Panc1 (cell line): Measurements from ENCODE around the gene NEK7. TPM values are rescaled to one million over a fixed set of nuclear protein-coding genes. Genes with fewer than 3 reads are reported as not detected.

ENCODE experiments used
- ATAC-seq: fragments of 200-7000 bp; cut with Tn5 transposase; 2 replicates; pipeline ENCODE4 v1.9.1; 2020; ENCODE audit warnings: mild to moderate bottlenecking, moderate library complexity
- BruUV-seq: library from RNA; stranded (reverse); fragments of 400-500 nt; replicated peaks from 2 replicates; lab custom pipeline; 2021; lab: Mats Ljungman, UMichigan
- CTCF ChIA-PET: fragments of 300-600 bp; sonication (Branson Sonifier 250); formaldehyde crosslinking; loops from one replicate; lab custom pipeline; 2022; ENCODE audit warnings: antibody characterized with exemption; lab: Charles Lee
- POLR2A ChIA-PET: fragments of 300-600 bp; sonication (Branson Sonifier 250); formaldehyde crosslinking; loops from one replicate; lab custom pipeline; 2022; ENCODE audit warnings: antibody characterized with exemption; lab: Charles Lee
- DNase-seq: peaks from one replicate; pipeline ENCODE4 v3.0.0-alpha.2; 2010; ENCODE audit warnings: low read depth, low spot score
- H3K27ac ChIP-seq: 2 replicates; pipeline ENCODE4 v1.5.1; 2011; ENCODE audit warnings: mild to moderate bottlenecking, low read length, inconsistent platforms
- H3K27me3 ChIP-seq: fragments of 200-500 bp; sonication (Bioruptor generic); 2 replicates; pipeline ENCODE4 v1.6.0; 2014; ENCODE audit warnings: low read length, inconsistent platforms; ENCODE audit not compliant: control insufficient read depth, insufficient read depth
- H3K36me3 ChIP-seq: fragments of 200-500 bp; sonication (Bioruptor generic); 2 replicates; pipeline ENCODE4 v1.5.1; 2014; ENCODE audit warnings: inconsistent platforms, mild to moderate bottlenecking, low read length, moderate library complexity; ENCODE audit not compliant: control insufficient read depth, insufficient read depth
- H3K4me1 ChIP-seq: 2 replicates; pipeline ENCODE4 v1.5.1; 2011; ENCODE audit warnings: inconsistent platforms, mild to moderate bottlenecking, low read length, moderate library complexity; ENCODE audit not compliant: control insufficient read depth, insufficient read depth
- H3K4me3 ChIP-seq, 2 experiments: 2 replicates each; pipeline ENCODE4 v1.5.1; 2011 to 2012; ENCODE audit warnings: low read depth in 2 of 2, low read length in 2 of 2, mild to moderate bottlenecking in 2 of 2, inconsistent platforms in 1 of 2, moderate library complexity in 1 of 2
- H3K9me3 ChIP-seq: fragments of 200-500 bp; sonication (Bioruptor generic); 2 replicates; pipeline ENCODE4 v1.5.1; 2014; ENCODE audit warnings: low read depth, mild to moderate bottlenecking, inconsistent platforms, low read length, moderate library complexity; ENCODE audit not compliant: control insufficient read depth, insufficient read depth
- POLR2AphosphoS5 ChIP-seq: IDR thresholded peaks from 2 replicates; pipeline ENCODE4 v1.6.1; 2012; ENCODE audit warnings: mild to moderate bottlenecking, low read depth, low read length, moderate library complexity
- SIN3A ChIP-seq: IDR thresholded peaks from 2 replicates; pipeline ENCODE4 v1.6.1; 2012; ENCODE audit warnings: low read depth, mild to moderate bottlenecking, low read length, moderate library complexity, borderline replicate concordance; ENCODE audit not compliant: insufficient read depth
- TCF7L2 ChIP-seq: IDR thresholded peaks from 2 replicates; pipeline ENCODE4 v1.6.1; 2011; ENCODE audit warnings: mild to moderate bottlenecking, low read depth, low read length, inconsistent platforms
- in situ Hi-C: cut with HindIII; loops from 2 replicates; pipeline ENCODE4 v1.10.0; 2016; ENCODE audit warnings: low sequenced_read_pairs, low pct_unique_long_range_greater_than_20kb
- intact Hi-C: fragments of 100-400 bp; cut with micrococcal nuclease; formaldehyde crosslinking; loops from one replicate; pipeline ENCODE4 v1.10.0; 2022; ENCODE audit not compliant: unreplicated experiment
- total RNA-seq: library from RNA; stranded (reverse); gene quantifications from one replicate; pipeline ENCODE4 v1.2.1, GENCODE V29; 2021; ENCODE audit not compliant: unreplicated experiment
- TF ChIP-seq, protein P1 (sequence below): fragments of 450-650 bp; IDR thresholded peaks from 2 replicates; pipeline ENCODE4 v1.5.1; 2017; ENCODE audit warnings: mild to moderate bottlenecking
- TF ChIP-seq, protein P2 (sequence below), 2 experiments: IDR thresholded peaks; 2 replicates each; pipeline ENCODE4 v1.6.1; 2011 to 2012; ENCODE audit warnings: low read depth in 2 of 2, control low read depth in 1 of 2, low read length in 1 of 2, mild to moderate bottlenecking in 1 of 2, moderate library complexity in 1 of 2; ENCODE audit not compliant: insufficient read depth in 1 of 2

The NEK7 gene
- total RNA-seq, 1 experiment from 2014 or later: 53.0 TPM

DNA sequence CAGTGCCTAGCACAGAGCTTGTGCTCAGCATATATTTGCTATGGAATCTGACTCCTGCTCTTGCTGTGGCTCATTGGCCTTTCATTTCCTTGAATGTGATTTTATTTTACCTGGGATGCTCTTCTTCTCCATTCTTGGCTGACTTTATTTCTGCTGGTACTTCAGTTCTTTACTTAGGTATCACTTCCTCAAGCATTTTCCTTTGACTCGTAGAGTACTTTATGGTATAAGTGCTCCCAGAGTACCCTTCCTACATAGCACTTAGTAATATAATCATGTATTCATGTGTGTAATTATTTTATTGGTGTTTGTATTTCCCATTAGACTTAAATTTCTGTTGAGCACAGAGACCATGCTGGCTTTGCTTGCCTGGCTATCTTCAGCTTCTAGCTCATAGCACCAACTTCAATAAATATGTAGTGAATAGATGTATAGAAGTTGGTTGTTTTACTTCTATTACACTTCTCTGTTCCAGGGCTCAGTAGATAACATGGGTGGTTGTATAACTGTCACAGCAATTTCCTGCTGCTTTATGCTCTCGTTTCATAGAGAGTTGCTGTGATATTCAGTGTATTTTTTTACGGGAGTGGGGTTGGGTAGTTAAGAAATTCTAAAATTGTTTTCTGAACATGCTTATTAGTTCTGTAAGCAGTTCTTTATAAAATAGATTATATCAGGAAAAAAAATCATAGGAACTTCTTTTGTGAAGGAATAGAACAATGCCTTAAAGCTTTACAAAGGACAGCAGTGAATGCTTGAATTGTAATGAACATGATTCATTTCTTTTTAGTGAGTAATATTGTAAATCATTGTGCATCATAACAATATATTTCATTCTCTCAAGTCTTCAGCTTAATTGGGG, 112.2 kb downstream of the NEK7 start:
- intact Hi-C loops: no loop called here
- no peaks in the 10 kb centered on the region for H3K27me3 ChIP-seq
- BruUV-seq: no TSS peak
- H3K4me1 ChIP-seq: no peaks in the 10 kb centered on the region
- no peaks in the 10 kb centered on the region for H3K36me3 ChIP-seq
- ChIA-PET CTCF (no interaction called here), POLR2A (no interaction called here)
- no peak overlapping the region for H3K4me3 ChIP-seq
- H3K9me3 ChIP-seq: no peaks in the 10 kb centered on the region
- ATAC-seq: no peak
- in situ Hi-C loops: no loop called here
- no peak for DNase-seq
- TF ChIP-seq TCF7L2: no peak
- no peak for TF ChIP-seq POLR2AphosphoS5
- no peak for TF ChIP-seq SIN3A
- TF ChIP-seq, protein P1, sequence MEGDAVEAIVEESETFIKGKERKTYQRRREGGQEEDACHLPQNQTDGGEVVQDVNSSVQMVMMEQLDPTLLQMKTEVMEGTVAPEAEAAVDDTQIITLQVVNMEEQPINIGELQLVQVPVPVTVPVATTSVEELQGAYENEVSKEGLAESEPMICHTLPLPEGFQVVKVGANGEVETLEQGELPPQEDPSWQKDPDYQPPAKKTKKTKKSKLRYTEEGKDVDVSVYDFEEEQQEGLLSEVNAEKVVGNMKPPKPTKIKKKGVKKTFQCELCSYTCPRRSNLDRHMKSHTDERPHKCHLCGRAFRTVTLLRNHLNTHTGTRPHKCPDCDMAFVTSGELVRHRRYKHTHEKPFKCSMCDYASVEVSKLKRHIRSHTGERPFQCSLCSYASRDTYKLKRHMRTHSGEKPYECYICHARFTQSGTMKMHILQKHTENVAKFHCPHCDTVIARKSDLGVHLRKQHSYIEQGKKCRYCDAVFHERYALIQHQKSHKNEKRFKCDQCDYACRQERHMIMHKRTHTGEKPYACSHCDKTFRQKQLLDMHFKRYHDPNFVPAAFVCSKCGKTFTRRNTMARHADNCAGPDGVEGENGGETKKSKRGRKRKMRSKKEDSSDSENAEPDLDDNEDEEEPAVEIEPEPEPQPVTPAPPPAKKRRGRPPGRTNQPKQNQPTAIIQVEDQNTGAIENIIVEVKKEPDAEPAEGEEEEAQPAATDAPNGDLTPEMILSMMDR: no peak
- TF ChIP-seq, protein P2, sequence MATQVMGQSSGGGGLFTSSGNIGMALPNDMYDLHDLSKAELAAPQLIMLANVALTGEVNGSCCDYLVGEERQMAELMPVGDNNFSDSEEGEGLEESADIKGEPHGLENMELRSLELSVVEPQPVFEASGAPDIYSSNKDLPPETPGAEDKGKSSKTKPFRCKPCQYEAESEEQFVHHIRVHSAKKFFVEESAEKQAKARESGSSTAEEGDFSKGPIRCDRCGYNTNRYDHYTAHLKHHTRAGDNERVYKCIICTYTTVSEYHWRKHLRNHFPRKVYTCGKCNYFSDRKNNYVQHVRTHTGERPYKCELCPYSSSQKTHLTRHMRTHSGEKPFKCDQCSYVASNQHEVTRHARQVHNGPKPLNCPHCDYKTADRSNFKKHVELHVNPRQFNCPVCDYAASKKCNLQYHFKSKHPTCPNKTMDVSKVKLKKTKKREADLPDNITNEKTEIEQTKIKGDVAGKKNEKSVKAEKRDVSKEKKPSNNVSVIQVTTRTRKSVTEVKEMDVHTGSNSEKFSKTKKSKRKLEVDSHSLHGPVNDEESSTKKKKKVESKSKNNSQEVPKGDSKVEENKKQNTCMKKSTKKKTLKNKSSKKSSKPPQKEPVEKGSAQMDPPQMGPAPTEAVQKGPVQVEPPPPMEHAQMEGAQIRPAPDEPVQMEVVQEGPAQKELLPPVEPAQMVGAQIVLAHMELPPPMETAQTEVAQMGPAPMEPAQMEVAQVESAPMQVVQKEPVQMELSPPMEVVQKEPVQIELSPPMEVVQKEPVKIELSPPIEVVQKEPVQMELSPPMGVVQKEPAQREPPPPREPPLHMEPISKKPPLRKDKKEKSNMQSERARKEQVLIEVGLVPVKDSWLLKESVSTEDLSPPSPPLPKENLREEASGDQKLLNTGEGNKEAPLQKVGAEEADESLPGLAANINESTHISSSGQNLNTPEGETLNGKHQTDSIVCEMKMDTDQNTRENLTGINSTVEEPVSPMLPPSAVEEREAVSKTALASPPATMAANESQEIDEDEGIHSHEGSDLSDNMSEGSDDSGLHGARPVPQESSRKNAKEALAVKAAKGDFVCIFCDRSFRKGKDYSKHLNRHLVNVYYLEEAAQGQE (IDR thresholded peaks at IDR 0.05; ENCODE audit: insufficient read depth in 1 of 2, low read depth in 2 of 2, low read length in 1 of 2): no peak
- H3K27ac ChIP-seq: no peak overlapping the region

GRCh38 chr1:198269646-198269940, 112.8 kb downstream of the NEK7 start:
- intact Hi-C loops: no loop called here
- ChIA-PET POLR2A (no interaction called here), CTCF (no interaction called here)

More at GRCh38 chr1:198269646-198269940, 112.8 kb downstream of the NEK7 start:
- BruUV-seq: no TSS peak
- H3K36me3 ChIP-seq: no peaks in the 10 kb centered on the region
- no peaks in the 10 kb centered on the region for H3K27me3 ChIP-seq
- no peak for TF ChIP-seq SIN3A
- TF ChIP-seq, protein P1: no peak
- no peak for TF ChIP-seq TCF7L2
- TF ChIP-seq, protein P2 (IDR thresholded peaks at IDR 0.05; ENCODE audit: insufficient read depth in 1 of 2, low read depth in 2 of 2, low read length in 1 of 2): no peak
- no peak for TF ChIP-seq POLR2AphosphoS5
- no peaks in the 10 kb centered on the region for H3K4me1 ChIP-seq
- no peak overlapping the region for H3K27ac ChIP-seq
- DNase-seq (no peak), ATAC-seq (no peak)
- in situ Hi-C loops: no loop called here
- no peak overlapping the region for H3K4me3 ChIP-seq
- no peaks in the 10 kb centered on the region for H3K9me3 ChIP-seq
